ENCODE measurements around the gene SREBF1.

The SREBF1 gene

GRCh38 chr17:17792037-17792550 is 44.7 kb downstream of the SREBF1 start:
- no peak for DNase-seq

GRCh38 chr17:17790637-17791464 is 45.9 kb downstream of the SREBF1 start:
- DNase-seq, result no peak

GRCh38 chr17:17789828-17790636 is 46.8 kb downstream of the SREBF1 start:
- no peak for DNase-seq

GRCh38 chr17:17789410-17789809 is 47.4 kb downstream of the SREBF1 start:
- no peak for DNase-seq

GRCh38 chr17:17788967-17789366 is 47.8 kb downstream of the SREBF1 start:
- no peak for DNase-seq

- DNase-seq, result no peak
Measured at GRCh38 chr17:17787568-17787967, 49.2 kb downstream of the SREBF1 start.

- DNase-seq, result no peak
Measured at GRCh38 chr17:17786998-17787397, 49.8 kb downstream of the SREBF1 start.

- no peak for DNase-seq
Measured at GRCh38 chr17:17785407-17785806, 51.4 kb downstream of the SREBF1 start.

- DNase-seq, result no peak
Measured at GRCh38 chr17:17784657-17785267, 52.0 kb downstream of the SREBF1 start.

- peak; percentile 74 for DNase-seq
Measured at GRCh38 chr17:17783825-17784656, 52.7 kb downstream of the SREBF1 start.

- DNase-seq, result no peak
Measured at GRCh38 chr17:17783116-17783824, 53.5 kb downstream of the SREBF1 start.

GRCh38 chr17:17782523-17783115 is 54.2 kb downstream of the SREBF1 start:
- no peak for DNase-seq

GRCh38 chr17:17781591-17782496 is 54.9 kb downstream of the SREBF1 start:
- peak; percentile 54 for DNase-seq

- peak; percentile 78 for DNase-seq
Measured at GRCh38 chr17:17780922-17781590, 55.7 kb downstream of the SREBF1 start.

GRCh38 chr17:17779015-17779611 is 57.7 kb downstream of the SREBF1 start:
- no peak for DNase-seq

- DNase-seq, result peak; percentile 85
Measured at GRCh38 chr17:17778308-17779014, 58.3 kb downstream of the SREBF1 start.

- no peak for DNase-seq
Measured at GRCh38 chr17:17776889-17777288, 59.9 kb downstream of the SREBF1 start.

Data from fibroblast of skin of abdomen (primary cell).